H1 (cell line): ENCODE data around the gene UMPS. TPM values are rescaled to one million over a fixed set of nuclear protein-coding genes. Genes with fewer than 3 reads are reported as not detected.

Source experiments
- CTCF ChIA-PET: fragments of 300-600 bp; sonication (Branson Sonifier 250); formaldehyde crosslinking; loops from one replicate; lab custom pipeline; 2021; ENCODE audit not compliant: partially characterized antibody; lab: Charles Lee
- POLR2A ChIA-PET: fragments of 300-600 bp; sonication (Branson Sonifier 250); formaldehyde crosslinking; loops from one replicate; lab custom pipeline; 2021; ENCODE audit warnings: inconsistent platforms; ENCODE audit not compliant: partially characterized antibody; lab: Charles Lee
- DNase-seq, 2 experiments: peaks; one replicate each; pipeline versions ENCODE4 v3.0.0 to v3.0.0-alpha.2; 2010 to 2022; ENCODE audit warnings: low spot score in 2 of 2, low read depth in 1 of 2, mixed read lengths in 1 of 2
- FAIRE-seq: peaks from 2 replicates; lab custom pipeline; 2011; peaks lifted over from hg19 to GRCh38; lab: Jason Lieb, UNC
- H2AFZ ChIP-seq: 2 replicates; pipeline ENCODE4 v1.8.1; 2012; ENCODE audit warnings: low read length, inconsistent platforms
- H2AK5ac ChIP-seq: 2 replicates; pipeline ENCODE4 v1.6.1; 2013; ENCODE audit warnings: low read depth, low read length
- H2BK120ac ChIP-seq: replicated peaks from 2 replicates; pipeline ENCODE3; 2013; ENCODE audit warnings: low read depth, low read length, inconsistent platforms
- H2BK12ac ChIP-seq: 2 replicates; pipeline ENCODE4 v1.6.1; 2013; ENCODE audit warnings: low read depth, low read length
- H2BK15ac ChIP-seq: 2 replicates; pipeline ENCODE4 v1.6.1; 2013; ENCODE audit warnings: low read length
- H2BK20ac ChIP-seq: 2 replicates; pipeline ENCODE4 v1.6.1; 2013; ENCODE audit warnings: low read length
- H2BK5ac ChIP-seq: 2 replicates; pipeline ENCODE4 v1.6.1; 2013; ENCODE audit warnings: low read depth, low read length
- H3K14ac ChIP-seq: 2 replicates; pipeline ENCODE4 v1.6.1; 2013; ENCODE audit warnings: inconsistent platforms; ENCODE audit not compliant: insufficient read length
- H3K18ac ChIP-seq: 2 replicates; pipeline ENCODE4 v1.6.1; 2013; ENCODE audit warnings: low read length; ENCODE audit errors: extremely low read depth
- H3K23ac ChIP-seq: 2 replicates; pipeline ENCODE4 v1.6.1; 2013; ENCODE audit warnings: inconsistent platforms; ENCODE audit not compliant: insufficient read length
- H3K23me2 ChIP-seq: 2 replicates; pipeline ENCODE4 v1.6.1; 2013; ENCODE audit warnings: low read depth, low read length
- H3K27ac ChIP-seq: 2 replicates; pipeline ENCODE4 v1.6.1; 2011; ENCODE audit warnings: low read depth, low read length, inconsistent platforms
- H3K27me3 ChIP-seq, 4 experiments: replicated peaks in 1 of 4; 1 replicate in 1 of 4; 2 replicates in 3 of 4; pipeline versions ENCODE4 v1.6.1 to v1.8.1; 2011 to 2013; ENCODE audit warnings: low read length in 3 of 4, mild to moderate bottlenecking in 3 of 4, inconsistent platforms in 2 of 4, mixed read lengths in 2 of 4, moderate library complexity in 1 of 4; ENCODE audit not compliant: control insufficient read depth in 3 of 4, insufficient read depth in 3 of 4; ENCODE audit errors: extremely low read depth in 1 of 4
- H3K36me3 ChIP-seq, 4 experiments: 2 replicates each; pipeline versions ENCODE4 v1.6.1 to v1.8.1; 2011 to 2013; ENCODE audit warnings: mild to moderate bottlenecking in 4 of 4, low read length in 3 of 4, moderate library complexity in 2 of 4, control low read depth in 1 of 4, inconsistent platforms in 1 of 4; ENCODE audit not compliant: insufficient read depth in 4 of 4, control insufficient read depth in 2 of 4
- H3K4ac ChIP-seq: replicated peaks from 2 replicates; pipeline ENCODE3; 2013; ENCODE audit warnings: low read length, low read depth, mixed read lengths, inconsistent platforms; ENCODE audit not compliant: insufficient read length
- H3K4me1 ChIP-seq, 4 experiments: replicated peaks in 1 of 4; 1 replicate in 1 of 4; 2 replicates in 3 of 4; pipeline versions ENCODE4 v1.6.1 to v1.8.1; 2011 to 2013; ENCODE audit warnings: low read length in 3 of 4, inconsistent platforms in 2 of 4, mixed read lengths in 1 of 4; ENCODE audit not compliant: insufficient read depth in 4 of 4, control insufficient read depth in 3 of 4
- H3K4me2 ChIP-seq, 2 experiments: 2 replicates each; pipeline versions ENCODE4 v1.6.1 to v1.8.1; 2011 to 2013; ENCODE audit warnings: low read depth in 2 of 2, low read length in 2 of 2, control low read depth in 1 of 2, inconsistent platforms in 1 of 2, mild to moderate bottlenecking in 1 of 2; ENCODE audit not compliant: insufficient read depth in 1 of 2
- H3K4me3 ChIP-seq, 4 experiments: fragments of 200-600, 300-600 bp in 1 of 4; sonication (generic), shearing (Covaris generic), sonication (Bioruptor Twin) in 1 of 4; 2 replicates each; pipeline versions ENCODE4 v1.5.1 to v1.8.1; 2011 to 2016; ENCODE audit warnings: low read length in 4 of 4, low read depth in 3 of 4, control low read depth in 2 of 4, inconsistent platforms in 2 of 4, mild to moderate bottlenecking in 2 of 4, mixed read lengths in 1 of 4, moderate library complexity in 1 of 4; ENCODE audit not compliant: insufficient read depth in 2 of 4; ENCODE audit errors: extremely low read depth in 1 of 4
- H3K56ac ChIP-seq: replicated peaks from 2 replicates; pipeline ENCODE3; 2013; ENCODE audit warnings: low read depth, mild to moderate bottlenecking, mixed read lengths, low read length, inconsistent platforms; ENCODE audit not compliant: insufficient read length
- H3K79me1 ChIP-seq: 2 replicates; pipeline ENCODE4 v1.6.1; 2013; ENCODE audit warnings: low read depth, low read length, control low read depth
- H3K79me2 ChIP-seq, 2 experiments: 2 replicates each; pipeline versions ENCODE4 v1.6.1 to v1.8.1; 2012 to 2013; ENCODE audit warnings: low read length in 2 of 2, mild to moderate bottlenecking in 2 of 2, inconsistent platforms in 1 of 2; ENCODE audit not compliant: insufficient read depth in 2 of 2, control insufficient read depth in 1 of 2
- H3K9ac ChIP-seq, 4 experiments: replicated peaks in 1 of 4; 1 replicate in 1 of 4; 2 replicates in 3 of 4; pipeline versions ENCODE4 v1.6.1 to v1.8.1; 2011 to 2013; ENCODE audit warnings: low read depth in 3 of 4, low read length in 3 of 4, control low read depth in 2 of 4, mild to moderate bottlenecking in 2 of 4, moderate library complexity in 2 of 4, inconsistent platforms in 1 of 4; ENCODE audit errors: extremely low read depth in 1 of 4
- H3K9me3 ChIP-seq, 2 experiments: 2 replicates each; pipeline versions ENCODE4 v1.6.1 to v1.8.1; 2012 to 2013; ENCODE audit warnings: mild to moderate bottlenecking in 2 of 2, moderate library complexity in 2 of 2, control low read depth in 1 of 2, inconsistent platforms in 1 of 2, low read depth in 1 of 2, low read length in 1 of 2, mixed read lengths in 1 of 2; ENCODE audit not compliant: insufficient read depth in 2 of 2
- H4K20me1 ChIP-seq, 2 experiments: replicated peaks in 1 of 2; 2 replicates each; pipeline versions ENCODE3 to v1.8.1; 2011 to 2013; ENCODE audit warnings: inconsistent platforms in 2 of 2, low read length in 2 of 2, mild to moderate bottlenecking in 1 of 2; ENCODE audit not compliant: insufficient read depth in 2 of 2, control insufficient read depth in 1 of 2
- H4K5ac ChIP-seq: 2 replicates; pipeline ENCODE4 v1.6.1; 2013; ENCODE audit warnings: low read length, low read depth, mixed read lengths, inconsistent platforms; ENCODE audit not compliant: insufficient read length
- H4K8ac ChIP-seq: 2 replicates; pipeline ENCODE4 v1.8.0; 2013; ENCODE audit warnings: mild to moderate bottlenecking, moderate library complexity, low read length, inconsistent platforms; ENCODE audit not compliant: insufficient read depth; ENCODE audit errors: extremely low read depth
- H4K91ac ChIP-seq: replicated peaks from 2 replicates; pipeline ENCODE3; 2013; ENCODE audit warnings: low read length, mixed read lengths, inconsistent platforms; ENCODE audit not compliant: insufficient read length
- RAD21 ChIP-seq, 2 experiments: IDR thresholded peaks in 1 of 2; conservative IDR thresholded peaks in 1 of 2; 2 replicates each; pipeline ENCODE4 v1.6.1; 2011; ENCODE audit warnings: low read depth in 2 of 2, low read length in 2 of 2, improper control_type of control experiment in 1 of 2, inconsistent platforms in 1 of 2, mild to moderate bottlenecking in 1 of 2, moderate library complexity in 1 of 2
- RBBP5 ChIP-seq: IDR thresholded peaks from 2 replicates; pipeline ENCODE4 v1.7.1; 2012; ENCODE audit warnings: low read depth, mild to moderate bottlenecking, inconsistent platforms, low read length, moderate library complexity, borderline replicate concordance
- RXRA ChIP-seq: IDR thresholded peaks from 2 replicates; pipeline ENCODE4 v1.6.1; 2011; ENCODE audit warnings: low read depth, mild to moderate bottlenecking, low read length, moderate library complexity; ENCODE audit not compliant: insufficient read depth
- SAP30 ChIP-seq: fragments of 300-600 bp; sonication (generic); IDR thresholded peaks from 2 replicates; pipeline ENCODE4 v1.7.1; 2012; ENCODE audit warnings: low read length, moderate library complexity, mild to moderate bottlenecking, inconsistent platforms; ENCODE audit not compliant: insufficient read depth, insufficient replicate concordance
- SP2 ChIP-seq: IDR thresholded peaks from 2 replicates; pipeline ENCODE4 v1.6.1; 2012; ENCODE audit warnings: mild to moderate bottlenecking, low read length, inconsistent platforms
- WGBS, 2 experiments: shearing (Covaris generic) in 1 of 2; methylation state at CpG; one replicate each; pipeline versions ENCODE4 v1.1.6 to v1.1.7; 2013 to 2015; ENCODE audit warnings: low lambda C conversion rate in 2 of 2, mixed read lengths in 2 of 2, inconsistent platforms in 1 of 2, low coverage in 1 of 2, missing lambda C conversion rate in 1 of 2; ENCODE audit not compliant: insufficient replicate concordance in 2 of 2, insufficient coverage in 1 of 2, insufficient read length in 1 of 2; ENCODE audit errors: extremely low coverage in 1 of 2, missing lambda C conversion rate in 1 of 2; 5-methylcytosine and 5-hydroxymethylcytosine counted together
- polyA plus RNA-seq, 7 experiments: library from polyadenylated mRNA; depleted of rRNA in 3 of 7; stranded (reverse) in 5 of 7; unstranded in 2 of 7; fragments of >200 nt in 5 of 7; fragments of 200-250 nt in 2 of 7; gene quantifications; 1 replicate in 5 of 7; 2 replicates in 1 of 7; 4 replicates in 1 of 7; pipeline versions ENCODE4 v1.2.1 to v1.2.3, GENCODE V29; 2011 to 2013; ENCODE audit warnings: missing spikeins in 2 of 7, mixed read lengths in 2 of 7
- total RNA-seq: library from RNA; stranded (reverse); fragmentation: NEBNext Ultra II Directional; extraction: Animal tissue kit (Norgen Biotek cat#: 25700); gene quantifications from 2 replicates; pipeline ENCODE4 v1.2.1, GENCODE V29; 2021

The UMPS gene
- total and polyA plus RNA-seq, 2 of the 8 experiments (the other 6 are each of a cell fraction or from before 2014, with no cell fraction given): 32.8 to 59.0 TPM

DNA sequence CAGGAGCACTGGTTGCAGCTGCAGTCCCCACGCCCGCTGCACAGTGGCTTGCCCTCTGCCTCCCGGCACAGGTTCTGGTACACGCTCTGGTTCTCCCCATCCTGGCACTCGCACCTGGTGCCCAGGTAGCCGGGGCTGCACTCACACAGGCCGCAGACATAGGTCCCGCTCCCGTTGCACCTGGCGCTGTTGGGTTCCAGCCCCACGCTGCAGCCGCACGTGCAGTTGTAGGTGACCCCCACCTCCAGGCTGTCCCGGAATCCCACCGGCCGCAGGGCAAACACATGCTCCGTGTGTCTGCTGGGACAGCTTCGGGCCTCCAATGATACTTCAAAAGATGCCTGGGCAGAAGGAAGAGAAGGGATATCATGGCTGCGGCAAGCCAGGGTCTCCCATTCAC, 66.2 kb downstream of the UMPS start:
- no peaks in the 10 kb centered on the region for H3K79me2 ChIP-seq
- peaks cover 10 to 21% (median 12%) of the 10 kb centered on the region in 4 experiments; a peak in 7 of 8 replicates for H3K36me3 ChIP-seq
- H3K56ac ChIP-seq: no peak overlapping the region
- no peaks in the 10 kb centered on the region for H3K23me2 ChIP-seq
- H3K14ac ChIP-seq: no peak overlapping the region
- peaks cover 5% of the 10 kb centered on the region for H3K79me1 ChIP-seq
- H3K4me1 ChIP-seq: peaks cover 2 to 7% (median 4%) of the 10 kb centered on the region in 4 experiments; a peak in 6 of 7 replicates
- H2BK15ac ChIP-seq: no peak overlapping the region
- H2BK12ac ChIP-seq: no peak overlapping the region
- H4K91ac ChIP-seq: no peak overlapping the region
- FAIRE-seq (no peak), DNase-seq (no peak)
- ChIA-PET POLR2A (interaction anchor here (0.9 to 1.9 kb wide), 4 partner anchors 9 to 33 kb away, joined by 3 to 8 read pairs (median 3); no protein-coding TSS in a partner anchor), CTCF (interaction anchor here (0.8 to 2.4 kb wide), 5 partner anchors 10 to 105 kb away, joined by 3 to 13 read pairs (median 5); no protein-coding TSS in a partner anchor)
- no peak overlapping the region for H2BK20ac ChIP-seq
- no peak overlapping the region for H3K4me2 ChIP-seq
- H4K20me1 ChIP-seq: peaks cover 0 to 3% of the 10 kb centered on the region in 2 experiments
- H2AFZ ChIP-seq: no peak overlapping the region
- no peak overlapping the region for H4K8ac ChIP-seq
- no peak overlapping the region for H3K27ac ChIP-seq
- no peak overlapping the region for H3K18ac ChIP-seq
- no peak overlapping the region for H3K4ac ChIP-seq
- H2AK5ac ChIP-seq: no peak overlapping the region
- WGBS, 2 experiments: 92% methylated on average over 19 of the region's 19 CpGs; no CpG with 5 or more reads in 1 of the 2 experiments
- no peaks in the 10 kb centered on the region for H3K27me3 ChIP-seq
- H3K23ac ChIP-seq: no peak overlapping the region
- H2BK120ac ChIP-seq: no peak overlapping the region
- H3K9ac ChIP-seq: no peak overlapping the region
- TF ChIP-seq RXRA: no peak
- no peak for TF ChIP-seq SP2
- TF ChIP-seq SAP30: no peak
- no peak for TF ChIP-seq RBBP5
- no peak for TF ChIP-seq RAD21 (IDR thresholded peaks at IDR 0.05 in 1 of 2, conservative IDR thresholded peaks at IDR 0.05 in 1 of 2; ENCODE audit: low read depth in 2 of 2, low read length in 2 of 2)
- H4K5ac ChIP-seq: no peak overlapping the region
- H3K9me3 ChIP-seq: no peaks in the 10 kb centered on the region
- no peak overlapping the region for H2BK5ac ChIP-seq
- H3K4me3 ChIP-seq: no peak overlapping the region
